Mesothelial cell of epicardium (in vitro differentiated cells): ENCODE results near the gene GIMAP7. TPM values are rescaled to one million over a fixed set of nuclear protein-coding genes. Genes with fewer than 3 reads are reported as not detected.

Experiments used
- DNase-seq, 2 experiments: peaks; one replicate each; pipeline ENCODE4 v3.0.0; 2021; ENCODE audit warnings: low spot score in 2 of 2; ENCODE audit not compliant: unreplicated experiment in 2 of 2
- H3K27ac Mint-ChIP-seq: 2 replicates; pipeline ENCODE4 v1.8.0; 2021; ENCODE audit warnings: mixed read lengths
- H3K27me3 Mint-ChIP-seq: 2 replicates; pipeline ENCODE4 v1.8.0; 2021; ENCODE audit warnings: low read depth, mixed read lengths
- H3K36me3 Mint-ChIP-seq: 2 replicates; pipeline ENCODE4 v1.8.0; 2021; ENCODE audit warnings: mixed read lengths
- H3K4me1 Mint-ChIP-seq: 2 replicates; pipeline ENCODE4 v1.8.0; 2021; ENCODE audit warnings: mixed read lengths
- H3K4me3 Mint-ChIP-seq: 2 replicates; pipeline ENCODE4 v1.8.0; 2021; ENCODE audit warnings: mild to moderate bottlenecking, moderate library complexity, mixed read lengths
- H3K9me3 Mint-ChIP-seq: 2 replicates; pipeline ENCODE4 v1.8.0; 2021; ENCODE audit warnings: mixed read lengths
- total RNA-seq: library from RNA; stranded (reverse); gene quantifications from 3 replicates; pipeline ENCODE4 v1.2.1, GENCODE V29; 2021
- TF ChIP-seq, protein P1 (sequence below): fragments of 200-600 bp; sonication (generic); IDR thresholded peaks from one replicate; pipeline ENCODE4 v1.5.0; 2021; ENCODE audit warnings: antibody characterized with exemption; ENCODE audit not compliant: unreplicated experiment

Gene GIMAP7
- total RNA-seq = not detected in 3 replicates

DNA sequence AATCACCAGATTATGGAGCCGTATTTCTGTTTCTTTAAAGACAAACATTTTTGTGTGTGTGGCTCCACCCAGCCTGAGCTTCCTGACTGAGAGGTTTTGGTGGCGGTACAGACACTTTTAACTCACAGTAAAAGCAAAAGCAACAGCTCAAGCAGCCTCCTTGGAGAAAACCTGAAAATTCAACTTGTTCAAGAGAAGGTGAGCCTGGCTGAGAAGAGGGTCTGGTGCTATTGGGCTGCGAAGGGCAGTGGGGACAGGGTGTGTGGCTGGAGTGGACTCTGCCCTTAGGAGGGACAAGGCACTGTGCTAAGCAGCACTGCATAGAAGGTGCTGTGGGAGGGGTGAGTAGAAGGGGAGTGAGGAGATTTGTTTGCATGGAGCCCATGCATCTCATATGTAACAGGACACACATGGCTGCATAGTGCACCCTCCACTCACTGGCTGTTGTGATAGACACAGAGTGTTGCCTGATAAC is at the start of gene GIMAP7:
Gene GIMAP7 (plus strand): TSS at position 125 of the 475 bp plus-strand sequence. CDS start 5,103 bp downstream, outside the sequence.
- TF ChIP-seq, protein P1, sequence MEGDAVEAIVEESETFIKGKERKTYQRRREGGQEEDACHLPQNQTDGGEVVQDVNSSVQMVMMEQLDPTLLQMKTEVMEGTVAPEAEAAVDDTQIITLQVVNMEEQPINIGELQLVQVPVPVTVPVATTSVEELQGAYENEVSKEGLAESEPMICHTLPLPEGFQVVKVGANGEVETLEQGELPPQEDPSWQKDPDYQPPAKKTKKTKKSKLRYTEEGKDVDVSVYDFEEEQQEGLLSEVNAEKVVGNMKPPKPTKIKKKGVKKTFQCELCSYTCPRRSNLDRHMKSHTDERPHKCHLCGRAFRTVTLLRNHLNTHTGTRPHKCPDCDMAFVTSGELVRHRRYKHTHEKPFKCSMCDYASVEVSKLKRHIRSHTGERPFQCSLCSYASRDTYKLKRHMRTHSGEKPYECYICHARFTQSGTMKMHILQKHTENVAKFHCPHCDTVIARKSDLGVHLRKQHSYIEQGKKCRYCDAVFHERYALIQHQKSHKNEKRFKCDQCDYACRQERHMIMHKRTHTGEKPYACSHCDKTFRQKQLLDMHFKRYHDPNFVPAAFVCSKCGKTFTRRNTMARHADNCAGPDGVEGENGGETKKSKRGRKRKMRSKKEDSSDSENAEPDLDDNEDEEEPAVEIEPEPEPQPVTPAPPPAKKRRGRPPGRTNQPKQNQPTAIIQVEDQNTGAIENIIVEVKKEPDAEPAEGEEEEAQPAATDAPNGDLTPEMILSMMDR = no peak
- DNase-seq = no peak
- H3K27ac Mint-ChIP-seq = no peak within 1 kb of the TSS
- no peaks in the 10 kb centered on the region for H3K4me1 Mint-ChIP-seq
- no peaks in the 10 kb centered on the region for H3K27me3 Mint-ChIP-seq
- H3K36me3 Mint-ChIP-seq = no peaks in the 10 kb centered on the region
- H3K4me3 Mint-ChIP-seq = no peak within 1 kb of the TSS
- H3K9me3 Mint-ChIP-seq = no peaks in the 10 kb centered on the region

DNA sequence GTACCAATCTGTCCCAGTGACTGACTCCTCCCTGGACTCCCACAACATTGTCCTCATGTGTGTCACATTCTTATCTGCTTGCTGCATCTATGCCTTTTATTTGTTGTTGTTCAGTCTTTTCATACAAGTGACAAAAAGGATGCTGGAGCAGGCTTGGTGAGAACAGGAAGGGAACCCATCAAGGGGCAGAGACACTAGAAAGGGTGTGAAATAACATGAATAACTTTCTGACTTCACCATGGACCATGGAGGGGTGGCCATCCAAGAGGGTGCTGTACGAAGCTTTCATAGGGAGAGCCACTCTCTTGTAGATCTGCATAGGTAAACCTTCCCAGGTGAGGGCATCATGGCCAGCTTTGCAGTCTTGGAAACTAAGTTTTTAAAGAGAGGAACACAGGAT is 49.7 kb upstream of the GIMAP7 start:
- Mint-ChIP-seq H3K27me3 (peaks cover 24% of the 10 kb centered on the region), H3K4me1 (no peaks in the 10 kb centered on the region), H3K9me3 (peaks cover 30% of the 10 kb centered on the region), H3K27ac (no peak overlapping the region), H3K36me3 (no peaks in the 10 kb centered on the region), H3K4me3 (no peak overlapping the region)
- DNase-seq = no peak
- TF ChIP-seq, protein P1 = no peak

DNA sequence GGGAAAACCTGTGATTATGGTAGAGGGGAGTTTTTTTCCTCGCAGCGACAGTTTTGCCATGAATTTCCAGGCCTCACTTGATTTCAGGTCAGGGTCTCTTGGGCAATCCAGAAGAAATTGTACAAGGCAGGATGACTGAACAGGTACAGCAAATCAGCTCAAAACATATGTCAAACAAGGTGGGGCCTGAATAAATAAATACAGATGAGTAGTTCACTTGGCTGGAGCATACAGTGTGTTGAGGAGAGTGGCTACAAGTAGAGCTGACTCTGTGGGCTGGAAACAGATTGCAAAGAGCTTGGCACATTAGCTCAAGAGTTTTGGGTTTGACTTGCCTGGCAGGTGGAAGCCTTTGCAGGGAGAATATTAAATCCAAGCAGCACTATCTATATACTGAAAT is 49.3 kb upstream of the GIMAP7 start:
- Mint-ChIP-seq H3K27me3 (peaks cover 25% of the 10 kb centered on the region), H3K4me3 (no peak overlapping the region), H3K27ac (no peak overlapping the region), H3K9me3 (peaks cover 25% of the 10 kb centered on the region), H3K36me3 (no peaks in the 10 kb centered on the region), H3K4me1 (no peaks in the 10 kb centered on the region)
- no peak for DNase-seq
- TF ChIP-seq, protein P1 = no peak

DNA sequence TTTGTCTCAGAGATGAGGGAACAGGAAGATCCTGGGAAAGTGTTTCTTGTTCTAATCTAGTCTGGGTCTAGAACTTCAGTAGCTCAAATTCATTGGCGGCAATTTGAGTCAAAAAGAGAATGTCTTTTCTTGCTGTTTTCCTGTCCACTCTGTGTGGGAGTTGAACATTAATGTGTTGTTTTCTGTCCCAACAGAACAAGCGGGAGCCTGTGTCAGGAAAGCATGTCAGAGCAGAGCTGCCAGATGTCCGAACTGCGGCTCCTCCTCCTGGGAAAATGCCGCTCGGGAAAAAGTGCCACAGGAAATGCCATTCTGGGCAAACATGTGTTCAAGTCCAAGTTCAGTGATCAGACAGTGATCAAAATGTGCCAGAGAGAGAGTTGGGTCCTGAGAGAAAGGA is 48.2 kb upstream of the GIMAP7 start:
- no peak for DNase-seq
- peaks cover 19% of the 10 kb centered on the region for H3K9me3 Mint-ChIP-seq
- H3K36me3 Mint-ChIP-seq = no peaks in the 10 kb centered on the region
- TF ChIP-seq, protein P1 = no peak
- peaks cover 27% of the 10 kb centered on the region for H3K27me3 Mint-ChIP-seq
- no peak overlapping the region for H3K4me3 Mint-ChIP-seq
- no peak overlapping the region for H3K27ac Mint-ChIP-seq
- H3K4me1 Mint-ChIP-seq = no peaks in the 10 kb centered on the region

DNA sequence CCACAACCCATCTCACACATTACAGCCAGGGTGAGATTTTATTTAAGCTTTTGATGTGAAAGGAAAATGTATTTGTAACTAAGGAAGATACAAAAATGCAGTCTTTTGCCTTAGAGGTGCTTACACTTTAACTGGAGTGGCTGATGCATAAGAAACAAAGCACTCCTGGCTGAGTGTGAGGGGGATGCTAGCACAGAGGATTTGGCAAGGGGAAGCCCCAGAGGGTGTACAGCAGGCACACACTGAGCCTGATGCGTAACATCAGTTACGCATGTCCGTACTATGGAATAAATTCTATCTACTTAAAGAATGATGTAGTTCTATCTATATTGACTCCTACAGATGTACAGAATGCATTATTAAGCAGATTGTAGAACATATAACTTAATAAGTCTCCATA is 46.4 kb upstream of the GIMAP7 start:
- H3K27me3 Mint-ChIP-seq = peaks cover 27% of the 10 kb centered on the region

More for the DNA sequence above, 46.4 kb upstream of the GIMAP7 start:
- Mint-ChIP-seq H3K36me3 (no peaks in the 10 kb centered on the region), H3K9me3 (peaks cover 2% of the 10 kb centered on the region), H3K4me3 (no peak overlapping the region), H3K27ac (no peak overlapping the region), H3K4me1 (no peaks in the 10 kb centered on the region)
- no peak for DNase-seq
- TF ChIP-seq, protein P1 = no peak
